ENCODE results near the gene MYO10.
"Not testable (repeated sequence)": the region's sequence is repeated elsewhere in the genome, so short reads cannot be mapped to it uniquely, and the experiment has no call there.

The MYO10 gene

GRCh38 chr5:16855898-16856297 lies 80.2 kb downstream of the MYO10 start:
- DNase-seq: no peak

GRCh38 chr5:16855485-16855884 lies 80.6 kb downstream of the MYO10 start:
- DNase-seq: no peak

- DNase-seq: no peak
Observed at GRCh38 chr5:16854351-16854750, 81.7 kb downstream of the MYO10 start.

GRCh38 chr5:16853518-16853917 lies 82.6 kb downstream of the MYO10 start:
- no peak for DNase-seq

GRCh38 chr5:16852251-16853005 lies 83.7 kb downstream of the MYO10 start:
- no peak for DNase-seq

GRCh38 chr5:16849775-16850174 lies 86.3 kb downstream of the MYO10 start:
- no peak for DNase-seq

- DNase-seq: no peak
Observed at GRCh38 chr5:16849181-16849580, 86.9 kb downstream of the MYO10 start.

- no peak for DNase-seq
Observed at GRCh38 chr5:16844952-16845351, 91.1 kb downstream of the MYO10 start.

GRCh38 chr5:16842896-16843295 lies 93.2 kb downstream of the MYO10 start:
- no peak for DNase-seq

GRCh38 chr5:16841416-16841815 lies 94.7 kb downstream of the MYO10 start:
- DNase-seq: no peak

- no peak for DNase-seq
Observed at GRCh38 chr5:16837305-16837704, 98.8 kb downstream of the MYO10 start.

- no peak for DNase-seq
Observed at GRCh38 chr5:16834029-16834428, 102.1 kb downstream of the MYO10 start.

- DNase-seq: not testable (repeated sequence)
Observed at GRCh38 chr5:16831326-16831725, 104.8 kb downstream of the MYO10 start.

- no peak for DNase-seq
Observed at GRCh38 chr5:16827755-16828154, 108.3 kb downstream of the MYO10 start.

- DNase-seq: no peak
Observed at GRCh38 chr5:16826379-16827125, 109.5 kb downstream of the MYO10 start.

GRCh38 chr5:16819522-16820167 lies 116.4 kb downstream of the MYO10 start:
- DNase-seq: no peak

- no peak for DNase-seq
Observed at GRCh38 chr5:16815432-16815831, 120.7 kb downstream of the MYO10 start.

- DNase-seq: no peak
Observed at GRCh38 chr5:16812911-16813310, 123.2 kb downstream of the MYO10 start.

- no peak for DNase-seq
Observed at GRCh38 chr5:16812448-16812847, 123.6 kb downstream of the MYO10 start.

- no peak for DNase-seq
Observed at GRCh38 chr5:16810208-16810854, 125.8 kb downstream of the MYO10 start.

GRCh38 chr5:16809395-16810207 lies 126.5 kb downstream of the MYO10 start:
- DNase-seq: no peak

GRCh38 chr5:16809010-16809394 lies 127.1 kb downstream of the MYO10 start:
- DNase-seq: no peak

- DNase-seq: no peak
Observed at GRCh38 chr5:16808021-16808420, 128.1 kb downstream of the MYO10 start.
